Mammary epithelial cell (primary cell): ENCODE measurements around the gene MPEG1.

Experiments
- CTCF ChIP-seq, 2 donors: IDR thresholded peaks in 1 of 2; conservative IDR thresholded peaks in 1 of 2; 2 replicates each; pipeline ENCODE4 v1.5.1; 2011 to 2012; ENCODE audit warnings: inconsistent platforms in 2 of 2, low read length in 2 of 2, mild to moderate bottlenecking in 2 of 2, control low read depth in 1 of 2, low read depth in 1 of 2; ENCODE audit not compliant: insufficient read depth in 1 of 2; ENCODE audit errors: extremely low read depth in 1 of 2
- EZH2 ChIP-seq: IDR thresholded peaks from 2 replicates; pipeline ENCODE4 v1.6.1; 2012; ENCODE audit warnings: low read length, inconsistent platforms, borderline replicate concordance

- TF ChIP-seq EZH2 (no peak), CTCF (conservative IDR thresholded peaks at IDR 0.05 in 1 of 2, IDR thresholded peaks at IDR 0.05 in 1 of 2; ENCODE audit: extremely low read depth in 1 of 2, insufficient read depth in 1 of 2, low read depth in 1 of 2, low read length in 2 of 2) (no peak)
Measured at GRCh38 chr11:59253001-59253400, 40.3 kb upstream of the MPEG1 start.
